DMS114 treated with DMSO at 0.1 percent for 48 hours (cell line): ENCODE data around the gene CENPH.
"Not testable (repeated sequence)": the region's sequence is repeated elsewhere in the genome, so short reads cannot be mapped to it uniquely, and the experiment has no call there.

Experiments used
- DNase-seq: peaks from one replicate; lab custom pipeline; 2025; ENCODE audit not compliant: unreplicated experiment; lab: John Stamatoyannopoulos, UW

CENPH gene

DNA sequence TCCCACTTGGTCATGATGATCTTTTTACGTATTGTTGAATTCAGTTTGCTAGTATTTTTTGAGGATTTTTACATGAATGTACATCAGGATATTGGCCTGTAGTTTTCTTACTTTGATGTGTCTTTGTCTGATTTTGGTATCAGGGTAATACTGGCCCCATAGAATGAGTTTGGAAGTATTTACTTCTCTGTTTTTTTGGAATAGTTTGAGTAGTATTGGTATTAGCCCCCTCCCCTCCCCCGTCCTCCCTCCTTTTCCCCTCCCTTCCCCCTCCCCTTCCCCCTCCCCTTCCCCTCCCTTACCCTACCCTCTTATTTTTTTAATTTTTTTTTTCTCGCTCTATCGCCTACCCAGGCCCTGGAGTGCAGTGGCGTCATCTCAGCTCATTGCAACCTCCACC is 55.6 kb downstream of the CENPH start:
- DNase-seq: no peak

DNA sequence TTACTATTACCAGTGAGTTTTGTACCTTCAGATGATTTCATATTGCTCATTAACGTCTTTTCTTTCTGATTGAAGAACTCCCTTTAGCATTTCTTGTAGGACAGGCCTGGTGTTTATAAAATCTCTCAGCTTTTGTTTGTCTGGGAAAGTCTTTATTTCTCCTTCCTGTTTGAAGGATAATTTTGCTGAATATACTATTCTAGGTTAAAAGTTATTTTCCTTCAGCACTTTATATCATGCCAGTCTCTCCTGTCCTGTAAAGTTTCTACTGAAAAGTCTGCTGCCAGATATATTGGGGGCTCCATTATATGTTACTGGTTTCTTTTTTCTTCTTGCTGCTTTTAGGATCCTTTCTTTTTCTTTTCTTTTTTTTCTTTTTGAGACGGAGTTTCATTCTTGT is 58.6 kb downstream of the CENPH start:
- DNase-seq: no peak

DNA sequence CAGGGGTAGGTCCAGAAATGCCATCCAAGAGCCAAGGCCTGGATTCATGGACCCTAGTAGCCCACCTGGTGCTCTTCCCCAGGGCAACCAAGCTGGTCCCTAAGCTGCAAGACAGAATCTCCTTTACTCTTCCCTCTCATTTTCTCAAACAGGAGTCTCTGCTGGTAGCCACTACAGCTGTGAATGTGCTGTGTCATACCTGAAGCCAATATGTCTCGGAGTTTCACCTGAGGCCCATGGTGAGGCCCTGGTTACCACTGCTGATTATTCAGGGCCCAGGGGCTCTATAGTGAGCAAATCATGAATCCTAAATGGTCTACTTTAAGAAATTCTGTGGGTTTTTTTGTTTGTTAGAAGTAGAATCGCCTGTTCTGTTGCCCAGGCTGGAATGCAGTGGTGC is 61.2 kb downstream of the CENPH start:
- no peak for DNase-seq

DNA sequence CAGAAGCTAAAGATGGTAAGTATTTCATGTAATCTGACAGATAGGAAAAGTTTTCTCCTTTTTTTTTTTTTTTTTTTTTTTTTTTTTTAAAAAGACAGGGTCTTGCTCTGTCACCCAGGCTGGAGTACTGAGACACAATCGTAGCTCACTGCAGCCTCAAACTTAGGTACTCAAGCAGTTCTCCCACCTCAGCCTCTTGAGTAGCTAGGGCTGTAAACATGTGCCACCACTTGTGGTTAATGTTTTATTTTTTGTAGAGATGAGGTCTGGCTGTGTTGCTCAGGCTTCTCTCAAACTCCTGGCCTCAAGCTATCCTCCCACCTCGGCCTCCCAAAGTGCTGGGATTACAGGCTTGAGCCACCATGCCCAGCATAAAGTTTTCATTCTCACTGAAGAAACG is 63.1 kb downstream of the CENPH start:
- no peak for DNase-seq

DNA sequence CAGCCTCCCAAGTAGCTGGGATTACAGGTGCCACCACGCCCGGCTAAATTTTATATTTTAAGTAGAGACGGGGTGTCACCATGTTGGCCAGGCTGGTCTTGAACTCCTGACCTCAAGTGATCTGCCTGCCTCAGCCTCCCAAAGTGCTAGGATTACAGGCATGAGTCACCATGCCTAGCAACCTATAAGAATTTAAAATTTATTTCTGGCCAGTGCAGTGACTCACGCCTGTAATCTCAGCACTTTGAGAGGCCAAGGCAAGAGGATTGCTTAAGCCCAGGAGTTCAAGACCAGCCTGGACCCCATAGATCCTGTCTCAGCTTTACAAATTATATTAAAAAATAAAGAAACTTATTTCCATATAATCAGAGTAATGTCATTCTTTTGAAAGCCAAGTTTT is 66.6 kb downstream of the CENPH start:
- not testable (repeated sequence) for DNase-seq

DNA sequence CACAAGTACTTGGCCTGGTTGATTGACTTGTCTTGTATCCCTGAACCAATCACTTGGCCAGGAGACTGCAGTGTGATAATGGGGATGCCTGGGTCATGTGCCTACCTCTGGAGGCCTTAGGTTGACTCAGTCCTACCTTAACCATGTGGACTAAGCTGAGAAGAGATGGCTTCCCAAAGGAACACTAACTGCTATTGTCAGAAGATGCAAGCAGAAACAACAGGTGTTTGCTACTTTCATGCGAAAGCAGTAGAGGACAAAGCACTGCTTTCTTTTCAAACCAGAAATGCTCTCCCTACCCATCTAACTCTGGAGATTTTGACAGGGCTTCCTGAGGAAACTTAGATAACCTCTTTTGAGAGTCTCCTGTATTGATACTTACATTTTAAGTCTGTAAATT is 68.2 kb downstream of the CENPH start:
- DNase-seq: no peak
